HG02970 (cell line): ENCODE measurements around the gene CTTN.

Experiments used
- ATAC-seq: cut with Tn5 transposase; IDR thresholded peaks from one replicate; pipeline ENCODE4 v1.9.1; 2021; ENCODE audit warnings: mild to moderate bottlenecking, moderate library complexity, moderate number of reproducible peaks; ENCODE audit not compliant: unreplicated experiment, low FRiP score

The CTTN gene

GRCh38 chr11:70468256-70469195, 70.2 kb downstream of the CTTN start:
- ATAC-seq, result no peak

- no peak for ATAC-seq
Observed at GRCh38 chr11:70470127-70470526, 71.8 kb downstream of the CTTN start.

- no peak for ATAC-seq
Observed at GRCh38 chr11:70471254-70471653, 72.9 kb downstream of the CTTN start.

GRCh38 chr11:70472240-70472639, 73.9 kb downstream of the CTTN start:
- ATAC-seq, result no peak

GRCh38 chr11:70473186-70473872, 75.0 kb downstream of the CTTN start:
- ATAC-seq, result no peak

- ATAC-seq, result no peak
Observed at GRCh38 chr11:70473873-70474690, 75.8 kb downstream of the CTTN start.

GRCh38 chr11:70474710-70475109, 76.4 kb downstream of the CTTN start:
- no peak for ATAC-seq

GRCh38 chr11:70476669-70477068, 78.3 kb downstream of the CTTN start:
- no peak for ATAC-seq

- ATAC-seq, result no peak
Observed at GRCh38 chr11:70477176-70477575, 78.8 kb downstream of the CTTN start.

- no peak for ATAC-seq
Observed at GRCh38 chr11:70477609-70478008, 79.3 kb downstream of the CTTN start.

GRCh38 chr11:70478166-70478890, 80.0 kb downstream of the CTTN start:
- no peak for ATAC-seq

- no peak for ATAC-seq
Observed at GRCh38 chr11:70480711-70481110, 82.4 kb downstream of the CTTN start.

GRCh38 chr11:70481625-70482528, 83.5 kb downstream of the CTTN start:
- no peak for ATAC-seq

GRCh38 chr11:70482529-70482917, 84.2 kb downstream of the CTTN start:
- no peak for ATAC-seq

GRCh38 chr11:70483077-70483861, 84.9 kb downstream of the CTTN start:
- no peak for ATAC-seq

- ATAC-seq, result no peak
Observed at GRCh38 chr11:70483917-70484316, 85.6 kb downstream of the CTTN start.

GRCh38 chr11:70485326-70486025, 87.1 kb downstream of the CTTN start:
- ATAC-seq, result no peak

- no peak for ATAC-seq
Observed at GRCh38 chr11:70486026-70486415, 87.7 kb downstream of the CTTN start.
